HEK293T (cell line): ENCODE measurements around the gene WIPF1.

Experiments
- CTCF ChIA-PET: fragments of 350-600 bp; formaldehyde crosslinking; extraction: SDS; loops from one replicate; lab custom pipeline; 2021; ENCODE audit warnings: antibody characterized with exemption, inconsistent platforms; lab: Yijun Ruan, JAX
- POLR2A ChIA-PET: fragments of 350-600 bp; formaldehyde crosslinking; extraction: SDS; loops from one replicate; lab custom pipeline; 2020; ENCODE audit warnings: antibody characterized with exemption, inconsistent platforms; lab: Yijun Ruan, JAX
- DNase-seq: peaks from one replicate; pipeline ENCODE4 v3.0.0; 2012; ENCODE audit warnings: mixed read lengths; ENCODE audit errors: extremely low spot score
- ARNT ChIP-seq: fragments of 450-650 bp; IDR thresholded peaks from 2 replicates; pipeline ENCODE4 v1.6.1; 2017; ENCODE audit warnings: mild to moderate bottlenecking
- BHLHE40 ChIP-seq: fragments of 450-650 bp; IDR thresholded peaks from 2 replicates; pipeline ENCODE4 v1.6.1; 2016; ENCODE audit warnings: mild to moderate bottlenecking, moderate library complexity, borderline replicate concordance
- CTBP1 ChIP-seq: fragments of 450-650 bp; IDR thresholded peaks from 2 replicates; pipeline ENCODE4 v1.6.1; 2016; ENCODE audit warnings: borderline replicate concordance
- ELF4 ChIP-seq: fragments of 450-650 bp; IDR thresholded peaks from 2 replicates; pipeline ENCODE4 v1.6.1; 2017; ENCODE audit warnings: antibody characterized with exemption
- FOXA1 ChIP-seq: fragments of 450-650 bp; IDR thresholded peaks from 2 replicates; pipeline ENCODE4 v1.6.1; 2016; ENCODE audit warnings: mild to moderate bottlenecking
- FOXK2 ChIP-seq: fragments of 450-650 bp; IDR thresholded peaks from 2 replicates; pipeline ENCODE4 v1.6.1; 2016; ENCODE audit warnings: mild to moderate bottlenecking
- FOXM1 ChIP-seq: fragments of 450-650 bp; IDR thresholded peaks from 2 replicates; pipeline ENCODE4 v1.6.1; 2017; ENCODE audit warnings: mild to moderate bottlenecking, borderline replicate concordance
- HDGF ChIP-seq: fragments of 450-650 bp; IDR thresholded peaks from 2 replicates; pipeline ENCODE4 v1.6.1; 2017; ENCODE audit warnings: antibody characterized with exemption, borderline replicate concordance
- L3MBTL2 ChIP-seq: fragments of 450-650 bp; conservative IDR thresholded peaks from 2 replicates; pipeline ENCODE4 v1.6.1; 2016; ENCODE audit warnings: mild to moderate bottlenecking
- LEF1 ChIP-seq: fragments of 450-650 bp; IDR thresholded peaks from 2 replicates; pipeline ENCODE4 v1.6.1; 2017; ENCODE audit warnings: mild to moderate bottlenecking, borderline replicate concordance
- NFRKB ChIP-seq: fragments of 450-650 bp; IDR thresholded peaks from 2 replicates; pipeline ENCODE4 v1.6.1; 2016; ENCODE audit warnings: mild to moderate bottlenecking, moderate library complexity
- SP1 ChIP-seq: fragments of 450-650 bp; IDR thresholded peaks from 2 replicates; pipeline ENCODE4 v1.6.1; 2017
- SUZ12 ChIP-seq: fragments of 450-650 bp; IDR thresholded peaks from 2 replicates; pipeline ENCODE4 v1.6.1; 2016; ENCODE audit warnings: mild to moderate bottlenecking
- TARDBP ChIP-seq: fragments of 450-650 bp; IDR thresholded peaks from 2 replicates; pipeline ENCODE4 v1.6.1; 2016
- ZNF384 ChIP-seq: fragments of 450-650 bp; IDR thresholded peaks from 2 replicates; pipeline ENCODE4 v1.6.1; 2016
- TF ChIP-seq, protein P1 (sequence below): fragments of 450-650 bp; IDR thresholded peaks from 2 replicates; pipeline ENCODE4 v1.6.1; 2016

The WIPF1 gene

DNA sequence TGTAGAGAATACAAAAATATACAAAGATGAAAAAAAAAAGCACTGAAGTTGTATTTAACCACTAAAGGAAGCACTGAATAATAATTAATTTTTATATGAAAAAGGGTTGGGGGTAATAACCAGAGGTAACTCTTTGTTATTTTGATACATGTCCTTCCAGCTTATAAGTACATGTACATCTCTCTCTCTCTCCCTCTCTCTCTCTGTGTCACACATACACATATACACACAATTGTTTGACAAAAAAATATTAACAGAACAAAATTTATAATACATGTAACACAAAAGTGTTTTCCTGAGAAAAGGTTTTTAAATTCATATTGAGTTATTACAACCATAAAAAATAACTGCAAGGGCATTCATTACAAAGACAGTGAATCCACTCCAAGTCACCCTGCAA lies 4.6 kb downstream of the WIPF1 start:
- no peak for TF ChIP-seq ZNF384
- no peak for TF ChIP-seq HDGF
- TF ChIP-seq ARNT, result no peak
- no peak for TF ChIP-seq FOXK2
- TF ChIP-seq LEF1, result no peak
- TF ChIP-seq SUZ12, result no peak
- no peak for TF ChIP-seq SP1
- TF ChIP-seq TARDBP, result no peak
- no peak for TF ChIP-seq CTBP1
- TF ChIP-seq FOXA1, result no peak
- TF ChIP-seq ELF4, result no peak
- TF ChIP-seq L3MBTL2, result no peak
- TF ChIP-seq, protein P1, sequence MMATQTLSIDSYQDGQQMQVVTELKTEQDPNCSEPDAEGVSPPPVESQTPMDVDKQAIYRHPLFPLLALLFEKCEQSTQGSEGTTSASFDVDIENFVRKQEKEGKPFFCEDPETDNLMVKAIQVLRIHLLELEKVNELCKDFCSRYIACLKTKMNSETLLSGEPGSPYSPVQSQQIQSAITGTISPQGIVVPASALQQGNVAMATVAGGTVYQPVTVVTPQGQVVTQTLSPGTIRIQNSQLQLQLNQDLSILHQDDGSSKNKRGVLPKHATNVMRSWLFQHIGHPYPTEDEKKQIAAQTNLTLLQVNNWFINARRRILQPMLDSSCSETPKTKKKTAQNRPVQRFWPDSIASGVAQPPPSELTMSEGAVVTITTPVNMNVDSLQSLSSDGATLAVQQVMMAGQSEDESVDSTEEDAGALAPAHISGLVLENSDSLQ, result no peak
- TF ChIP-seq BHLHE40, result no peak
- no peak for TF ChIP-seq FOXM1
- TF ChIP-seq NFRKB, result no peak
- POLR2A ChIA-PET, result no interaction called here
- no peak for DNase-seq
- CTCF ChIA-PET, result no interaction called here

DNA sequence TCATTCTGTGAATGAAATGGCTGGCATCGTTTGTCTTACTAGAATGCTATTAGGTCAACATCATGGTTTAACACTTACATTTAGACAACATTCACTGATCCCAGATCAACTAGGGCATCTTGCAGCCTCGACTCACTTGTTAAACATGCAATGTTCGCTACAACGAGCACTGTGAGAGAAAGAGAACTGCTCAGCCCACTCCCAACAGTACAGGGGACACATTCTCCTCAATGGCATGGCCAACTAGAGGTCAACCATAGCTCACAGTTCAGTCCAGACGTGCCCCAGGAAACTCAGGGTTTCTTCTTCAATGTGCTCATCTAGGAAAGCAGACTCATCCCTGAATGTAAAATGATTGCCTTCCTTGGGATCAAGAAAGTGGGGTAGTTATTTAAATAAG lies 5.9 kb downstream of the WIPF1 start:
- no peak for DNase-seq
- no peak for TF ChIP-seq NFRKB
- TF ChIP-seq TARDBP, result no peak
- no peak for TF ChIP-seq HDGF
- TF ChIP-seq BHLHE40, result no peak
- TF ChIP-seq ARNT, result no peak
- TF ChIP-seq L3MBTL2, result no peak
- no peak for TF ChIP-seq SUZ12
- no peak for TF ChIP-seq ELF4
- TF ChIP-seq FOXK2, result no peak
- TF ChIP-seq LEF1, result no peak
- TF ChIP-seq ZNF384, result no peak
- TF ChIP-seq SP1, result no peak
- TF ChIP-seq, protein P1, result no peak
- no peak for TF ChIP-seq CTBP1
- ChIA-PET CTCF (interaction anchor here (0.7 kb wide), 1 partner anchor 11 kb away, joined by 3 read pairs; no protein-coding TSS in a partner anchor), POLR2A (no interaction called here)

DNA sequence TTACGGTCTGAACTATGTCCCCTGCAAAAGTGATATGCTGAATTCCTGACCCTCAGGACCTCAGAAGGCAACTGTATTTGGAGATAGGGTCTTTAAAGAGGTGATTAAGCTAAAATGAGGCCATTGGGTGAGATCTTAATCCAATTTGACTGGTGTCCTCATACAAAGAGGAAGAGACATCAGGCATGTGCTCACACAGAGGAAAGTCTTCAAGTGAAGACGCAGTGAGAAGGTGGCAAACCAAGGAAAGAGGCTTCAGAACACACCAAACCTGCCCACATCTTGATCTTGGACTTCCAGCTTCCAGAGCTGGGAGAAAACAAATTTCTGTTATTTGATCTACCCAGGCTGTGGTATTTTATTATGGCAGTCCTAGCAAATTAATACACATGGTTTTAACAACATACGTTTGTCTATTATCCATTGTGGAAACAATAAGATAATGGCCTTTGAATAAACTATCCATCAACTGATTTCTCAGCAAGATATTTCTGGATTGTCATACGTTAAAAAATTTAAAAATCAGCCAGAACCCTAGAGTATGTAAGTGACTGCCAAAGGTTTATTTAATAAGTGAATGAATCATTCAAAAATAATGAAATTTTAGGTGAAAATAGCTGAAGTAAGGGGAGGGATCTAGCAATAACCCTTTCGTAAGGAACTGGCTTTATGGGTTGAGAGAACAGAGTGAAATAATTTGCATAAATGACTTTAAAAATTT lies 6.5 kb downstream of the WIPF1 start:
- POLR2A ChIA-PET, result no interaction called here

DNA sequence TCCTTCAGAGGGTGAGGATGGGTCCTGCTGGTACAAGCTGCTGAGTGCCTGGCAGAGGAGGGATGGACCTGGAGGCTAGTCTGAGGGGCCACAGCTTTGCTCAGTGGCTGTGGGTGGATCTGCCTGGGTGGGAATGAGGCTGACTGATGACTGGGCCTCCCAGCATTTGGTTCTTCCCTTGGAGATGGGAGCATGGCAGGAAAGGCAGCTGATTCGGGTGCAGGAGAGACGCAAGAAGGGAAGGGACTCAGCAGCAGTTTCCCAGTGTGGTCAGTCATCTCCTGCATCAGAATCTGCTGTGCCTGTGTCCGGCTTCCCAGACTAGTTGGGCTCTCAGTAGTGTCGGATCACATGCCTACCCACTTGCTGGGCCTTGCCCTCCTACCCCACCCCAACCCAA lies 7.3 kb downstream of the WIPF1 start:
- POLR2A ChIA-PET, result no interaction called here
- CTCF ChIA-PET, result no interaction called here

More for the DNA sequence above, 6.5 kb downstream of the WIPF1 start:
- no peak for DNase-seq
- CTCF ChIA-PET, result interaction anchor here (0.7 kb wide), 1 partner anchor 11 kb away, joined by 3 read pairs; no protein-coding TSS in a partner anchor
- TF ChIP-seq, protein P1, result no peak
- no peak for TF ChIP-seq FOXK2
- TF ChIP-seq CTBP1, result no peak
- TF ChIP-seq FOXA1, result no peak
- no peak for TF ChIP-seq SP1

DNA sequence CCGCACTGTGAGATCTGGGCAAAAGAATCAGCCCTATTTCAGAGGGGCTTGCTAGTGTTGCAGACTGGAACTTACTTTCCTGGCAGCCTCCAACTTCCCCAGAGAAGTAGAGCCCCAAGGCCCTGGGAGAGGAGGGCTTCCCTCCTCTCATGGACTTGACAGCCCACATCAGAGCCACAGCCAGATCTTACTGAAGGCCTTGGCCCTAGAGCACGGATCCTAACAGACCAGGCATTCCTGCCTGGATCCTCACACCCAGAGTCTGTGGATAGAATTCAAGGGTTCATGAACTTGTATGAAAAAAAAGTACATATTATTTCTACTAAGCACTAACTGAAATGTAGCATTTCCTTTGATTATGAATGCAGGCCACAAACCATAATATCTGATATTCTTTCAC lies 8.3 kb downstream of the WIPF1 start:
- ChIA-PET POLR2A (no interaction called here), CTCF (no interaction called here)
- TF ChIP-seq FOXA1 (no peak), SP1 (no peak), NFRKB (no peak), FOXK2 (no peak), TARDBP (no peak), ELF4 (no peak)
- TF ChIP-seq, protein P1, result no peak
- no peak for DNase-seq

More for the DNA sequence above, 7.3 kb downstream of the WIPF1 start:
- DNase-seq, result no peak
- TF ChIP-seq LEF1 (no peak), FOXM1 (no peak), SP1 (no peak)

DNA sequence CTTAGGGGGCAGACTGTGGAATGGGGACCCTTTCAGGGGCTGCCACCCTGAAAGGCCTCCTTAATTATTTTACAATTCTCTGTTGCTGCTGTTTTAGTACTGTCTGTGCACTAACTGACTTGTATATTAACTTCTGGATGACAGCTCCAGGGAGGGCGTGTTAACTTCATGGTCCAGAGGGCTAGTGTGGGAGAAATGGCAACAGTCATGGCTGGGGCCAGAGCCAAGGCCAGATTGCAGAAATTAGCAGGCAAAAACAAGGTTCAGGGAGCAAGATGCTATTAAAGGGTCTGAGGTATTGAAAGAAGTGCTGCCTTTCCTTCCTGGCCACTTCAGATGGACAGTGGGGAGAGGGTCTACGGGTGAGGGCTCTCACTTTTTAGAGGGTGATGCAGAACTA lies 9.1 kb downstream of the WIPF1 start:
- TF ChIP-seq ARNT (no peak), FOXA1 (no peak), ZNF384 (no peak), TARDBP (no peak), NFRKB (no peak), LEF1 (no peak), FOXK2 (no peak), SUZ12 (no peak), BHLHE40 (no peak), SP1 (no peak), L3MBTL2 (no peak)
- TF ChIP-seq, protein P1, result no peak
- DNase-seq, result no peak
- ChIA-PET CTCF (no interaction called here), POLR2A (no interaction called here)
